Panc1 (cell line): Measurements from ENCODE around the gene PDE8B.

Experiments
- CTCF ChIP-seq: fragments of 450-650 bp; IDR thresholded peaks from 2 replicates; pipeline ENCODE4 v1.5.1; 2017; ENCODE audit warnings: mild to moderate bottlenecking
- POLR2AphosphoS5 ChIP-seq: IDR thresholded peaks from 2 replicates; pipeline ENCODE4 v1.6.1; 2012; ENCODE audit warnings: mild to moderate bottlenecking, low read depth, low read length, moderate library complexity
- REST ChIP-seq, 2 experiments: IDR thresholded peaks; 2 replicates each; pipeline ENCODE4 v1.6.1; 2011 to 2012; ENCODE audit warnings: low read depth in 2 of 2, control low read depth in 1 of 2, low read length in 1 of 2, mild to moderate bottlenecking in 1 of 2, moderate library complexity in 1 of 2; ENCODE audit not compliant: insufficient read depth in 1 of 2
- SIN3A ChIP-seq: IDR thresholded peaks from 2 replicates; pipeline ENCODE4 v1.6.1; 2012; ENCODE audit warnings: low read depth, mild to moderate bottlenecking, low read length, moderate library complexity, borderline replicate concordance; ENCODE audit not compliant: insufficient read depth

GRCh38 chr5:77461287-77461686 is 250.8 kb downstream of the PDE8B start:
- TF ChIP-seq POLR2AphosphoS5 (no peak), CTCF (no peak), REST (IDR thresholded peaks at IDR 0.05; ENCODE audit: insufficient read depth in 1 of 2, low read depth in 2 of 2, low read length in 1 of 2) (no peak), SIN3A (no peak)
